ENCODE results near the gene SPINDOC.

The SPINDOC gene

GRCh38 chr11:63811522-63811921 lies 1.7 kb upstream of the SPINDOC start:
- Histone ChIP-seq H3K27ac (no peak overlapping the region), H3K4me3 (ENCODE audit: low read depth in 1 of 2, low read length in 1 of 2) (no peak overlapping the region), H3K27me3 (peaks cover 46% of the 10 kb centered on the region), H3K36me3 (no peaks in the 10 kb centered on the region), H3K4me1 (ENCODE audit: control insufficient read depth in 1 of 2, insufficient read depth in 1 of 2, low read depth in 1 of 2, low read length in 1 of 2) (peaks cover 16 to 20% of the 10 kb centered on the region in 2 experiments), H3K9me3 (no peaks in the 10 kb centered on the region)
- TF ChIP-seq CTCF (IDR thresholded peaks at IDR 0.05), result no peak

GRCh38 chr11:63813563-63814382 lies 517 bp downstream of the SPINDOC start:
- no peaks in the 10 kb centered on the region for H3K36me3 ChIP-seq
- peaks cover 16 to 20% of the 10 kb centered on the region in 2 experiments for H3K4me1 ChIP-seq (ENCODE audit: control insufficient read depth in 1 of 2, insufficient read depth in 1 of 2, low read depth in 1 of 2, low read length in 1 of 2)
- no peaks in the 10 kb centered on the region for H3K9me3 ChIP-seq
- no peak overlapping the region for H3K27ac ChIP-seq
- H3K27me3 ChIP-seq, result peaks cover 46% of the 10 kb centered on the region
- H3K4me3 ChIP-seq (ENCODE audit: low read depth in 1 of 2, low read length in 1 of 2), result peak overlapping the region; percentile 58 to 71
- no peak for TF ChIP-seq CTCF (IDR thresholded peaks at IDR 0.05)

- Histone ChIP-seq H3K4me1 (ENCODE audit: control insufficient read depth in 1 of 2, insufficient read depth in 1 of 2, low read depth in 1 of 2, low read length in 1 of 2) (peaks cover 16 to 20% of the 10 kb centered on the region in 2 experiments), H3K27ac (no peak overlapping the region), H3K27me3 (peaks cover 46% of the 10 kb centered on the region), H3K36me3 (no peaks in the 10 kb centered on the region), H3K4me3 (ENCODE audit: low read depth in 1 of 2, low read length in 1 of 2) (peak overlapping the region in 1 of 2 experiments; percentile 71), H3K9me3 (no peaks in the 10 kb centered on the region)
- TF ChIP-seq CTCF (IDR thresholded peaks at IDR 0.05), result no peak
These were observed 1.1 kb downstream of the SPINDOC start for GRCh38 chr11:63814383-63814736.

GRCh38 chr11:63816166-63816565 lies 2.9 kb downstream of the SPINDOC start:
- H3K4me3 ChIP-seq (ENCODE audit: low read depth in 1 of 2, low read length in 1 of 2), result no peak overlapping the region
- H3K27me3 ChIP-seq, result peaks cover 43% of the 10 kb centered on the region
- H3K36me3 ChIP-seq, result no peaks in the 10 kb centered on the region
- TF ChIP-seq CTCF (IDR thresholded peaks at IDR 0.05), result no peak
- H3K27ac ChIP-seq, result no peak overlapping the region
- H3K9me3 ChIP-seq, result no peaks in the 10 kb centered on the region
- H3K4me1 ChIP-seq (ENCODE audit: control insufficient read depth in 1 of 2, insufficient read depth in 1 of 2, low read depth in 1 of 2, low read length in 1 of 2), result peaks cover 16 to 20% of the 10 kb centered on the region in 2 experiments

GRCh38 chr11:63816732-63817131 lies 3.5 kb downstream of the SPINDOC start:
- Histone ChIP-seq H3K4me3 (ENCODE audit: low read depth in 1 of 2, low read length in 1 of 2) (no peak overlapping the region), H3K27me3 (peaks cover 37% of the 10 kb centered on the region), H3K4me1 (ENCODE audit: control insufficient read depth in 1 of 2, insufficient read depth in 1 of 2, low read depth in 1 of 2, low read length in 1 of 2) (peaks cover 16 to 20% of the 10 kb centered on the region in 2 experiments), H3K9me3 (no peaks in the 10 kb centered on the region), H3K27ac (no peak overlapping the region), H3K36me3 (no peaks in the 10 kb centered on the region)
- no peak for TF ChIP-seq CTCF (IDR thresholded peaks at IDR 0.05)
